NCI-H2081 treated with DMSO at 0.1 percent for 48 hours (cell line): ENCODE data around the gene ADCYAP1R1.

Source experiments
- DNase-seq: peaks from one replicate; lab custom pipeline; 2025; lab: John Stamatoyannopoulos, UW

The ADCYAP1R1 gene

GRCh38 chr7:31051598-31052486 is at the start of gene ADCYAP1R1:
ADCYAP1R1 (plus strand) TSS chr7:31052308; CDS start chr7:31063265, 10,957 bp downstream.
- no peak for DNase-seq

DNA sequence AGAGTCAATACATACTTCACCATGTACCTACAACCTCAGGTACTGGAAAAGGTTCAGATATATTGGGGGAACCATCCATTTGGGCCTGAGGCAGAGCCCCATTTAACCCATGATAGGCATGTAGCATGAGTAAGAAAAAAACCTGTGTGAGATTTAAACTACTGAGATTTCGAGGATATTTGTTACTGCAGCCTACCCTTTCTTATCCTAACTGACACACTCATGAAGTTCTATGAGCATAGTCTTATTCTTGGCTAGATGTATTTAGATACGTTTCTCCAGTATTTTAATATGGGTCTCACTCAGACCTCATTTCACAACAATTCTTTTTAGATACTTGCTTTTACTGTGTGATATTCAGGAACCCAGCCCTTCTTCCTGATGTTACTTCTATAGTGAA is 49.0 kb upstream of the ADCYAP1R1 start:
- no peak for DNase-seq

- DNase-seq = no peak
These were observed 48.4 kb upstream of the ADCYAP1R1 start for GRCh38 chr7:31003721-31004120.

- no peak for DNase-seq
These were observed 47.7 kb upstream of the ADCYAP1R1 start for GRCh38 chr7:31004393-31004792.

DNA sequence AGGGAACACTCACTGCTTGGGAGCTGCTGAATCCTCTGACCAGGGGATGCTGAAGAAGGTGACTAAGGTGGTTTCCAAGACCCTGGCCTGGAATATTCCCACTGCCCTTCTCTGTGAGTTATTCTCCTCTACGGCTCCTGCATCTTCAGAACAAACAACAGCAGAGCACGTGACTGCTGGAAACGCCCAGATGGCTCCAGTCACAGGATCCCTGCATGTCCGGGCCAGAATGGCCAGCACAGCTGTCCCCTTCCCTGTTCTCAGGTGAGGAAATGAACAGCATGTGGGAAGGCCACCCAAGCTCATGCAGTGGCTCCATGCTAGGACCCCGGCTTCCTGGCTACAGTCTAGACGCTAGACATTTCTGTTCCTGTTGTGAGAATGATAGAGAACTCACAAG is 45.3 kb upstream of the ADCYAP1R1 start:
- DNase-seq = no peak

- DNase-seq = no peak
These were observed 44.5 kb upstream of the ADCYAP1R1 start for GRCh38 chr7:31007634-31008033.

DNA sequence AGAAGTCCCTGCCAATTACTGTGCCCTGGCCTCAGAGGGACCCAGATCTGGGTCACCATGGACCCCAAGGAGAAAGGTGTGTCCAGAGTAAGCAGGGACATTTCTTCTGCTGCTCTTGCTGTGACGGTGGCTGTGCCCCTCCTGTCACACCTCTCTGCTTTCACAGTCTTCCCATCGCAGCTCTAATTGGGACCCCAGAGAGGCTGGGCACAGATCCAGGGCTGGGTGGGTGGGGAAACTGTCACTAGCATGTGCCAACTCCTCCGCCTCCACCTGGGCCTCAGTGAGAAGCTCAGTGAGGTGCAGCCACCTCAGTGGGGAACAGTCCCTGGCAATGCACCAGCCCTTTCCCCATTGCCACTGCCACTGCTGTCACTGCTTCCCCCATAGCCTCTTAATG is 37.3 kb upstream of the ADCYAP1R1 start:
- DNase-seq = peak; percentile 49

DNA sequence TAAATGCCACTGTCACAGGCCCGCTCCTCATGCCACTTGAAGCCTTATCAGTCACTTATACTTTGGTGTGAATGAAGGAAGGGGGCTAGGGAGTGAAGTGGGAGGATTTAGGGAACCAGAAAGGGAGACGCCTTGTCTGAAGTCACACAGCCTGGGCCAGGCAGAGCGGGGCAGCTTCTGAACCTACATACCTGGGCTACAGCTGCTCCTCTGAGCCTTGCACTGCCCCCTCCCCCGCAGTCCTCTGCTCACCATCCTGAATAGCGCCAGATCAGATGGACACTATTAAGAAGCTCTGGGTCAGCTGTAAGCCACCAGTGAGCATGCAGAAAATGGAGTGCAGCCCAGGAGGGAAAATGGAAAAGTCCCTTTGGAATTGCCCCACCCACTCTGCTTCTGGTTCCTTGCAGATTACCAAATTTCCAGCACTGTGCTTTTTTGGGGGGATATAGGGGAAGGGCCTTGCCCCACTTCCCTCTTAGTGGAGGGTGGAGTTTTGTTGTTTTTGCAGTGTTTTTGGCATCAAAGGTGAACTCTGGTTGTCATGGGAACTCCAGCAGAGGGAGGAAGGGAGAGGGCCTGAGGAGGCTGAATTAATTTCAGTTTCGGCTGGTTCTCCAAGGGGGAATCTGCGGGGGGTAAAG is 35.0 kb upstream of the ADCYAP1R1 start:
- DNase-seq = no peak

DNA sequence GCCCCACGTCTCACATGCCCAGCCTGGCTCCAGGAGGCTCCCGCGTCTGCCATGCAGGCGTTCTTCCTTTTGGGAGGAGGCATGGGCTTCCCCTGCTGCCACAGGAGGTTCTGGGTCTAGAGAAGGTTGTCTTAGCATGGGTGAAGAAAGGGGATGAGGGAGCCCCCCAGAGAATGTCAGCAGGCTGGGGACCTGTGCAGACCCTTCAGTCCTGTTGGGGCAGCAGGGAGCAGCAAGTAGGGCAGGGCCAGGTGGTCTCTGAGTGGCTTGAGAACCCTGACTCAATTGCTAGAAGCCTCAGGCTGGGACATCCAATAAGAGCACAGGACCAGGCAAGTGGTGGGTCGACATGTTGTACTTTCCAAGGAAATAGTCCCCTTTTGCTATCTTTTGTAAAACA is 34.4 kb upstream of the ADCYAP1R1 start:
- no peak for DNase-seq

DNA sequence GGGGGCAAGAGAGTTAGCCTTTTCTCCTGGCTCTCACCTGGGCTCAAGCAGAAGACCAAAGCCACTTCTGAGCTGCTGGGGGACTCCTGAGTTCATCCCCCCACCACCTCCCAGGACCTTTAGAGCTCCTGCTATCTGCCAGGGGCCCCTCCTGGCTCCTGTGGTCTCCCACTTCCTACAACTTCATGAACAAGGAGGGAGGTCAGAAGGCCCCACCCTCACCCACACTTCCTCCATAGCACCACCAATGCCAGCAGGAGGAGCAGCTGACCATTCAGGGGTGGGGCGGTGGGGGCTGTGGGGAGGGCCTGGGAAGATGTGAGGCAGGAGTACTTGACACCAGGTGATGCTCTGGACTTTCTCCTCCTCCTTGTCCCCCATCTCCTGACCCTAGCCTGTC is 32.6 kb upstream of the ADCYAP1R1 start:
- DNase-seq = no peak

- DNase-seq = no peak
These were observed 31.9 kb upstream of the ADCYAP1R1 start for GRCh38 chr7:31020161-31020560.

- no peak for DNase-seq
These were observed 31.5 kb upstream of the ADCYAP1R1 start for GRCh38 chr7:31020652-31021051.

DNA sequence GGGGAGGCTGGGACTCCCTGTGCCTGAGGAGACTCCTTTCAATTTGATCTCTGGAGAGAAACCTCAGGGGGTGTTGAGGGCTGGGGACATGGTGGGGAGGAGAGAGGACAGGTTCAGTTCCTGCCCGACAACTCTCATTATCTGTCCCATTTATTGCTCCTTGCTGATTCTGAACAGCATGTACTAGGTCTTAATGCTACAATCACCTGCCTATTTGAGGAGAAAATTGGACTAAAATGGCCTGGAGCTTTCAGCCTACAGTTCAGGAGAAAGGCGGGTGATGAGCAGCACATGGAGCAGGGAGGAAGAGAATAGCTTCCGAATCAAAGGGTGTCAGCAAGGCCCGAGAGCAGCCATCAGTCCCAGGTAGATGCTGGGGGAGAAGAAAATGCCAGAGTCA is 30.0 kb upstream of the ADCYAP1R1 start:
- no peak for DNase-seq

DNA sequence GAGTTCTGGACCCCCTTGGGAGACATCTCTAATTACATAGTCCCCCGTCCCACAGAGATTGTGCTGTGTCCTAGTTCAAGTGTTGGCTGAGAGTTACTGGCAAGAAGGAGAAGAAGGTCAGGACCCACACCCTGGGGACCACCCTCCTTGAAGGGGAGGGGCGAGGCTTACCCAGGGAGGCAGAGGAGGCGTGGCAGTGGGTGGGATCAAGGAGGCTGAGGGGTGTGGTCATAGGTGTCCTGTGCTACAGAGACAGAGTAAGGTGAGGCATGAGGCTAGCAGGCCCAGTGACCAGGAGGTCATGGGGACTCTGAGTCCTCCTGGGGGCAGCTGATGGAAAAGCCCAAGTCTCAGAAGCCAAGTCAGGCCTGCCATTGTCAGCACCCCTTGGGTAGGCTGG is 29.4 kb upstream of the ADCYAP1R1 start:
- no peak for DNase-seq

GRCh38 chr7:31023877-31024276 is 28.2 kb upstream of the ADCYAP1R1 start:
- DNase-seq = no peak

DNA sequence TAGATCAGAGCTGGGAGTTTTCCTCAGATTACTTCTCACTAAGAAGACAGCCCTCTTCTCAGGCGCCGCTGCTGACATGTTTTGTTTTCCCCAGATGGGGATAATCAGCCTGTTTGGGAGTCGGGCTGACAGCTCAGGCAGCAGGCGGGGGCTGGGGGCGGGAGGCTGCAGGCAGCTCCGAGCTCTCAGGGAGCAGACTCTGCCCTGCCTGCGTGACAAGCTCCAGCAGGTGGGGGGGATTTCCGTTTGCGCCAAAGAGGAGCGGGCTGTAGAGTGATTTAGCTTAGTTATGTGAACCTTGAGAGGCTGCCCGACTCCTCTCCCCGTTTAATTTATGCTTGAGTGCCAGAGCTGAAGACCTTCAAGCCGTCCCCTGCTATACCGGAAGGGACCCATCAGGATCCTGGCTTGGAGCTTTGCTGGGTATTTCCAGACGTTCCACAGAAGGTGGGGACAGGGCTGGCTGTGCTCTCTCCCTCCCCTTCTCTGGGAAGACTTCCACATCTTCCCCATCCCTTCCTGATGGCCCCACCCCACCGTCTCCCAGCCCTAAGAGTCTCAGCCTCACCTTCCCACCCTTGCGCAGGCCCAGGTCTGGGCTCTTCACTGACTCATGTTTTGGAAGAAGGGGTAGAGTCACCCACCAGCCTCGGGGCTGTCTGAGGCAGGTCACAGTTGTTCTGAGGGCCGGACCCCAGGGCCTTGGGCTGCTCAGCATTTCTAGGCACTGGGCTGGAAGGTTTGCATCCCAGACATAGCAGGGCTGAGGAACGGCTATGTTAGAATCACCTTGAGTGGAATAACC is 24.7 kb upstream of the ADCYAP1R1 start:
- DNase-seq = no peak

GRCh38 chr7:31028006-31028405 is 24.1 kb upstream of the ADCYAP1R1 start:
- no peak for DNase-seq

DNA sequence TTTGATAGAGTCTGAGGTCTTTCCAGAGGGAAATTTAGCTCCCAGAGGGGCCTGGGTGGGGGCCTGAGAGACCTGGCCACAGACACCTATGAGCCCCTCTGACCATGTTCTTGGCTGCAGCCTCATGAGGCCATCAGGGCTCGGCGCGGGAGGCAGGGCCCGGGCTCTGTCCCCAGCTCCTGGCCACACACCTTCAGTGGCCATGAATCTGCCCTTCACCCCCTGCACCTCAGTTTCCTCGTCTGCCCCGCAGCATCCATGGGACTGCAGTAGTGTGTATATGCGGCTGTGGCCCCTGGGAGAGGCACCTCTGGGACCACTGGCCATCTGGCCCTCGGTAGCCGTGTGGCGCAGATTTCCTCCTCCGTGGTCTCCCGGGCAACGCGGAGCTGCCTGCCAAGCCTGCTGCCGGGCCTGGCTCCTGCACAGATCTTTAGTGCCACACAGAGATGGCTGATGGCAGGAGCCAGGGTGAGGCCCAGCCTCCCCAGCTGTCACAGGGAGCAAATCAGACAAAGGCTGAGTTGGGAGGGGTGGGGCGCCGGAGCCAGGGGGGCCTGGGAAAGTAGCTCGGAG is 23.6 kb upstream of the ADCYAP1R1 start:
- DNase-seq = no peak

DNA sequence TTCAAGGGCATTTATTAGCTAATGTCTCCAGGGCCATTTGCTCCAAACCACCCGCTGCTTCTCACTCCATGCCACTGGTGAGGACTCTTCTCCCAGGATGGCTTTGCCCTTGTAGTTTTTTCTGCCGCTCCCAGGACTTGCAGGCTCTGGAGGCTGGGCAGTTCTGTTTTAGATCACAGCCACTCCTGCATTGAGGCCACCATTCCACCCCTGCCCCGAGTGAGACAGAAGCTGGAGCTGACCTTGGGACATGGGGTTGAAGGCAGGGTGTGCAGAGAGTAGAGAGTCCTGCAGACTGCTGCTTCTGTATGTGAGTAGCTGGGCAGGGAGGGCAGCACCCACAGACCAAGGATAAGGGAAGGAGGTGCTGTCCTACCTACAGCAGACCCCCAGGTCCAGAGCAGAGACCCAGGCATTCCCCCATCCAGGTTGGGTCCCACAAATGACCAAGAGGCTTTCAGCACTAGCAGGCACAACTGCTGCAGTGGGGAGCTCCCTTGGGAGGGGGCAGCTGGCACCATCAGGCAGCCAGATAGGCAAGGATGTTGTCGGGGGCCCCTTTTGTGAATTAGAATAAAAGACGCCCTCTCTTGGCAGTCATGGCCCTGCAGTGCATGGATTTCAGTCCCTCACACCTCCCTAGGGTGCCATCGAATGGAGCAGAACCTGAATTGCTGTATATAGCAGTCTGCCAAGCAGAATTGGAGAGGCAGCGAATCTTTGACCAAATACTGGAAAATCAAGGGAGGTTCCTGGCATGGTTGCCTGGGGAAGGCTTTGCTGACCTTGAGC is 22.7 kb upstream of the ADCYAP1R1 start:
- no peak for DNase-seq

DNA sequence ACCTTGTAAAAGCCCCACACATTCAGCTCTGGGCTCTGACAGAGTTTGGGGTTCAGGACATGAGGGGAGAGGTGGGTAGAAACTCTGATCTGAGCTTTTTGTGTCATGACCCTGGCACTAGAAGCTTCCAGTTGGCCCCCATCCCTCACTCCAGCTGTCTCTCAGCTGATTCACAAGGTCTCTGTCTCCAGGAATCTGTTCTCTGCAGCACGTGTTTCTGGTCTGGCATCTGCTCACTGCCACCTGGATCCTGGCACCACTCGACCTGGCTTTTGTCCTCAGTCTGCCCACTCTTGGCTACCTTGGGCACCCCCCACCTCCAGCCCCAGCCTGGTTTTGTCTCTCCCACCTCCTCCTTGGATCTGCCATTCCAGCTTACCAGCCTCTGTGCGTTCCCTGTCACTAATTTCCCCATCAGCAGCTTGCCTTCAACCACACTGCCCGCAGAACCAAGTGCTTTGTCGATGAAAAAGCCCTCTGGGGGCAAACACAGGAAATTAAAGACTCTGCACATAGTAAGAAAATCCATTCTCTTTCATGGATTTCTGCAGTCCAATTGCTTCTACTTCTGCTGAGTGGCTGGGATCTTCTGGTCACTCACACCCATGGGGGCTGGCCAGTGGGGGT is 18.3 kb upstream of the ADCYAP1R1 start:
- no peak for DNase-seq

DNA sequence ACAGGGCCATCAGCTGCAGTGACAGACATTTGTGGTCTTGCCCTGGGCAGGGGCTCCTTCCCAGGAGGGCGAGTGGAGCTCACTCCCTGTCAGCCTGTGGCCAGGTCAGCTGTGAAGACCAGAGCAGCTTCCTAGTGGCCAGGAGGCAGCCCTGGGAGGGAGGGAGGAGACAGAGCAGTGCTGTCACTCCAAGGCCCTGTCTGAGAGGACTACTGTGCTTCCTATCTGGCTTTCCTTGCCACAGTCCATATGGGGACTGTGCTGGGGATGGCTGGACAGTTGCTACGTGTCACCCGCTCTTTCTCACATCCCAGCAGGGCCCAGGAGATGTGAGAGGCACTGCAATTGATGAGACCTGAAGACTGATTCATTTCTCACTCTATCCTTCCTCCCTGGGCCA is 15.2 kb upstream of the ADCYAP1R1 start:
- no peak for DNase-seq
